K562 (cell line): ENCODE measurements around the gene SDC3. TPM values are rescaled to one million over a fixed set of nuclear protein-coding genes. Genes with fewer than 3 reads are reported as not detected.
A peak's percentile ranks its signal among the peaks of the same experiment; 100 is the strongest.

Experiments
- ATAC-seq: fragments of 200-7000 bp; cut with Tn5 transposase; 3 replicates; pipeline ENCODE4 v1.9.1; 2020; ENCODE audit warnings: moderate library complexity
- BruUV-seq: library from RNA; stranded (reverse); fragments of 400-500 nt; replicated peaks from 2 replicates; lab custom pipeline; 2021; lab: Mats Ljungman, UMichigan
- CTCF ChIA-PET: fragments of 300-600 bp; formaldehyde crosslinking; extraction: SDS; loops from one replicate; lab custom pipeline; 2021; ENCODE audit warnings: low intra/inter-chr PET ratio; lab: Yijun Ruan, JAX
- POLR2A ChIA-PET: fragments of 300-600, 350-650 bp; sonication (Branson Sonifier 250); formaldehyde crosslinking; extraction: SDS; loops from one replicate; lab custom pipeline; 2021; ENCODE audit warnings: antibody characterized with exemption, inconsistent platforms; lab: Yijun Ruan, JAX
- DNase-seq, 4 experiments: peaks; one replicate each; pipeline versions ENCODE4 v3.0.0 to v3.0.0-alpha.2; 2011 to 2018; ENCODE audit warnings: low spot score in 3 of 4, mixed read lengths in 3 of 4; ENCODE audit errors: extremely low read depth in 1 of 4
- FAIRE-seq: peaks from 2 replicates; lab custom pipeline; 2011; peaks lifted over from hg19 to GRCh38; lab: Jason Lieb, UNC
- H2AFZ ChIP-seq: 2 replicates; pipeline ENCODE4 v1.6.0; 2011; ENCODE audit warnings: low read depth, low read length, control low read depth, inconsistent platforms
- H3K27ac ChIP-seq: fragments of 200-600 bp; 3 replicates; pipeline ENCODE4 v1.8.0; 2011; ENCODE audit warnings: low read depth, mild to moderate bottlenecking, control low read depth, inconsistent platforms, low read length, moderate library complexity, mixed read lengths; ENCODE audit errors: extremely low read depth
- H3K27me3 ChIP-seq, 2 experiments: fragments of 300-600 bp in 1 of 2; 2 replicates in 1 of 2; 3 replicates in 1 of 2; pipeline versions ENCODE4 v1.6.0 to v1.8.0; 2011; ENCODE audit warnings: inconsistent platforms in 2 of 2, low read length in 2 of 2, mild to moderate bottlenecking in 1 of 2, mixed read lengths in 1 of 2, moderate library complexity in 1 of 2; ENCODE audit not compliant: control insufficient read depth in 2 of 2, insufficient read depth in 2 of 2
- H3K36me3 ChIP-seq: fragments of 300-600 bp; 3 replicates; pipeline ENCODE4 v1.8.0; 2011; ENCODE audit warnings: mild to moderate bottlenecking, low read length, inconsistent platforms; ENCODE audit not compliant: control insufficient read depth, insufficient read depth
- H3K4me1 ChIP-seq, 2 experiments: fragments of 200-600 bp in 1 of 2; replicated peaks in 1 of 2; 2 replicates in 1 of 2; 3 replicates in 1 of 2; pipeline versions ENCODE4 v1.5.1 to v1.8.0; 2011; ENCODE audit warnings: inconsistent platforms in 2 of 2, low read length in 2 of 2, mild to moderate bottlenecking in 1 of 2, mixed read lengths in 1 of 2, moderate library complexity in 1 of 2; ENCODE audit not compliant: control insufficient read depth in 2 of 2, insufficient read depth in 2 of 2
- H3K4me2 ChIP-seq: 2 replicates; pipeline ENCODE4 v1.6.1; 2011; ENCODE audit warnings: low read length, control low read depth, inconsistent platforms, mixed read lengths; ENCODE audit not compliant: insufficient read depth
- H3K4me3 ChIP-seq: fragments of 200-600 bp; sonication (generic), shearing (Covaris generic); 2 replicates; pipeline ENCODE4 v1.5.1; 2016; ENCODE audit warnings: control low read depth, inconsistent platforms
- H3K79me2 ChIP-seq: fragments of 200-600 bp; 3 replicates; pipeline ENCODE4 v1.8.0; 2011; ENCODE audit warnings: low read length, inconsistent platforms; ENCODE audit not compliant: control insufficient read depth, insufficient read depth
- H3K9ac ChIP-seq, 2 experiments: 2 replicates each; pipeline versions ENCODE4 v1.6.0 to v1.6.1; 2011; ENCODE audit warnings: low read depth in 2 of 2, low read length in 2 of 2, control low read depth in 1 of 2, inconsistent platforms in 1 of 2, mild to moderate bottlenecking in 1 of 2, mixed read lengths in 1 of 2; ENCODE audit not compliant: insufficient read depth in 1 of 2
- H3K9me1 ChIP-seq: one replicate; pipeline ENCODE4 v1.6.0; 2011; ENCODE audit warnings: inconsistent platforms, mild to moderate bottlenecking, low read length, moderate library complexity; ENCODE audit not compliant: control insufficient read depth, insufficient read depth
- H3K9me3 ChIP-seq: replicated peaks from 2 replicates; pipeline ENCODE4 v1.5.1; 2011; ENCODE audit warnings: low read depth, low read length, inconsistent platforms; ENCODE audit not compliant: control insufficient read depth, insufficient read depth
- H4K20me1 ChIP-seq: replicated peaks from 2 replicates; pipeline ENCODE4 v1.6.1; 2011; ENCODE audit warnings: low read length, inconsistent platforms, mixed read lengths; ENCODE audit not compliant: control insufficient read depth, insufficient read depth
- ARHGAP35 ChIP-seq: fragments of 450-650 bp; IDR thresholded peaks from 2 replicates; pipeline ENCODE4 v1.6.1; 2018; ENCODE audit not compliant: partially characterized antibody
- BRD9 ChIP-seq: fragments of 450-650 bp; IDR thresholded peaks from 2 replicates; pipeline ENCODE4 v1.6.1; 2018; ENCODE audit warnings: low read depth; ENCODE audit not compliant: partially characterized antibody
- CREB3L1 ChIP-seq: fragments of 450-650 bp; IDR thresholded peaks from 2 replicates; pipeline ENCODE4 v1.6.1; 2014; ENCODE audit warnings: low read depth, mild to moderate bottlenecking, moderate library complexity, borderline replicate concordance
- KLF13 ChIP-seq: fragments of 450-650 bp; IDR thresholded peaks from 2 replicates; pipeline ENCODE4 v1.6.1; 2016; ENCODE audit warnings: missing genetic modification characterization, low read depth, mild to moderate bottlenecking, missing compliant biosample characterization, moderate library complexity, borderline replicate concordance
- MCM2 ChIP-seq: fragments of 450-650 bp; IDR thresholded peaks from 2 replicates; pipeline ENCODE4 v1.6.1; 2017; ENCODE audit warnings: low read depth, mild to moderate bottlenecking
- NUFIP1 ChIP-seq: fragments of 450-650 bp; IDR thresholded peaks from 2 replicates; pipeline ENCODE4 v1.6.1; 2018; ENCODE audit not compliant: partially characterized antibody
- RB1 ChIP-seq: fragments of 450-650 bp; IDR thresholded peaks from 2 replicates; pipeline ENCODE4 v1.6.1; 2017; ENCODE audit warnings: low read depth, mild to moderate bottlenecking
- RREB1 ChIP-seq: fragments of 250-450 bp; sonication (Bioruptor Pico); IDR thresholded peaks from 2 replicates; pipeline ENCODE4 v1.4.0; 2020
- SPI1 ChIP-seq: IDR thresholded peaks from 2 replicates; pipeline ENCODE4 v1.6.1; 2011; ENCODE audit warnings: low read depth, low read length, control low read depth, borderline replicate concordance
- TRIM24 ChIP-seq, 2 experiments: fragments of 450-650 bp; IDR thresholded peaks; 2 replicates each; pipeline ENCODE4 v1.6.1; 2016
- XRCC3 ChIP-seq: fragments of 450-650 bp; IDR thresholded peaks from 2 replicates; pipeline ENCODE4 v1.6.1; 2017; ENCODE audit warnings: mild to moderate bottlenecking, moderate library complexity
- ZNF24 ChIP-seq: fragments of 450-650 bp; IDR thresholded peaks from 2 replicates; pipeline ENCODE4 v1.6.1; 2016
- ZNF253 ChIP-seq: fragments of 250-450 bp; sonication (Bioruptor Pico); conservative IDR thresholded peaks from 2 replicates; pipeline ENCODE4 v1.6.1; 2021; ENCODE audit warnings: mild to moderate bottlenecking
- ZNF263 ChIP-seq: sonication (generic); formaldehyde crosslinking; IDR thresholded peaks from 2 replicates; pipeline ENCODE4 v1.8.0; 2022; ENCODE audit warnings: mild to moderate bottlenecking, missing genetic modification reagents, borderline replicate concordance
- WGBS: fragments of 100-300 bp; shearing (Covaris generic); methylation state at CpG from one replicate; pipeline ENCODE4 v1.1.6; 2016; ENCODE audit warnings: low coverage, mixed read lengths; ENCODE audit not compliant: insufficient coverage; ENCODE audit errors: missing lambda C conversion rate; 5-methylcytosine and 5-hydroxymethylcytosine counted together
- in situ Hi-C: fragments of 300-500 bp; cut with MboI; formaldehyde crosslinking; loops from 4 replicates; pipeline ENCODE4 v1.15.0; 2018; ENCODE audit warnings: inconsistent platforms, mixed read lengths
- intact Hi-C: fragments of 100-400 bp; cut with micrococcal nuclease; formaldehyde crosslinking; loops from 2 replicates; pipeline ENCODE4 v1.14.2; 2022
- polyA plus RNA-seq, 8 experiments: library from polyadenylated mRNA; depleted of rRNA in 4 of 8; stranded (reverse) in 5 of 8; unstranded in 3 of 8; fragments of >200 nt; fragmentation: Nextera tagmentation in 2 of 8; fragmentation: Illumina TruSeq in 1 of 8; extraction: Ambion mirVana in 2 of 8; extraction: Trizol in 1 of 8; gene quantifications; 2 replicates each; pipeline versions ENCODE4 v1.2.1 to v1.2.3, GENCODE V29; 2011 to 2014; ENCODE audit warnings: inconsistent platforms in 1 of 8, missing spikeins in 1 of 8
- total RNA-seq, 7 experiments: library from RNA; depleted of rRNA in 6 of 7; stranded (reverse); fragments of >200 nt in 6 of 7; fragmentation: Illumina TruSeq in 2 of 7; extraction: Trizol in 2 of 7; gene quantifications; 2 replicates each; pipeline versions ENCODE4 v1.2.1 to v1.2.3, GENCODE V29; 2011 to 2021; ENCODE audit warnings: low replicate concordance in 1 of 7

The SDC3 gene
- total and polyA plus RNA-seq, 9 of the 15 experiments (the other 6 are each of a cell fraction or from before 2014, with no cell fraction given): 0.38 to 44.1 (median 12.1) TPM

GRCh38 chr1:30911059-30911954 is 2.7 kb upstream of the SDC3 start:
- peak; percentile 80 to 94 (median 86) for DNase-seq
- ChIA-PET POLR2A (interaction anchor here (0.5 to 2.5 kb wide), 19 partner anchors 8 to 192 kb away, joined by 3 to 19 read pairs (median 4); no protein-coding TSS in a partner anchor), CTCF (interaction anchor here (0.6 to 4.8 kb wide), 10 partner anchors 17 to 511 kb away, joined by 3 to 109 read pairs (median 5); partner anchors contain the start of gene MATN1)
- Histone ChIP-seq H3K9me3 (no peaks in the 10 kb centered on the region), H3K9me1 (no peaks in the 10 kb centered on the region), H2AFZ (peak overlapping the region; percentile 41; the same call in 1 of the 2 replicates), H3K36me3 (no peaks in the 10 kb centered on the region), H3K79me2 (peaks cover 14% of the 10 kb centered on the region; the same call in 2 of the 3 replicates), H3K4me3 (no peak overlapping the region), H3K27ac (no peak overlapping the region), H3K4me1 (peaks cover 31 to 53% of the 10 kb centered on the region in 2 experiments), H3K4me2 (no peak overlapping the region), H3K27me3 (no peaks in the 10 kb centered on the region), H4K20me1 (peaks cover 9% of the 10 kb centered on the region; the same call in 1 of the 2 replicates), H3K9ac (peak overlapping the region in 1 of 2 experiments; percentile 0; a peak in 1 of 4 replicates)
- FAIRE-seq: peak; percentile 92
- intact Hi-C loops (loop anchor here (1.0 to 5.0 kb wide), 5 partner anchors 18 to 192 kb away; no protein-coding TSS in a partner anchor), in situ Hi-C loops (loop anchor here (5.0 kb wide), 2 partner anchors 109 to 194 kb away; no protein-coding TSS in a partner anchor)
- 34% methylated on average over 9 of the region's 9 CpGs for WGBS
- no TSS peak for BruUV-seq
- ATAC-seq: peak; percentile 78
- TF ChIP-seq TRIM24 (IDR thresholded peaks at IDR 0.05) (0 out of 4 replicates have a peak, but pooled peaks of 1 of the 2 experiments have one; percentile 13), RB1 (0 out of 2 replicates have a peak, but pooled peaks have one; percentile 71), BRD9 (peak; percentile 47), ZNF24 (peak; percentile 59; the same call in 1 of the 2 replicates), MCM2 (no peak), ZNF263 (CRISPR knock-in tag) (0 out of 2 replicates have a peak, but pooled peaks have one; percentile 48), ZNF253 (CRISPR knock-in tag) (no peak), CREB3L1 (peak; percentile 8; the same call in 1 of the 2 replicates), XRCC3 (no peak), RREB1 (CRISPR knock-in tag) (0 out of 2 replicates have a peak, but pooled peaks have one; percentile 65), SPI1 (peak; percentile 37; the same call in 1 of the 2 replicates), ARHGAP35 (no peak), KLF13 (tag) (peak; percentile 84; the same call in 1 of the 2 replicates), NUFIP1 (no peak)
